Measurements from ENCODE around the gene NFIC.

NFIC gene

GRCh38 chr19:3369337-3370213 is 3.2 kb downstream of the NFIC start:
- no peaks in the 10 kb centered on the region for H3F3A ChIP-seq (ENCODE audit: low read depth)
- H4K20me1 ChIP-seq (ENCODE audit: insufficient read depth, low read length, poor library complexity, severe bottlenecking) = peaks cover 48% of the 10 kb centered on the region
- peaks cover 5% of the 10 kb centered on the region for H3K27me3 ChIP-seq (ENCODE audit: insufficient read depth, low read length, poor library complexity, severe bottlenecking)
- peaks cover 97% of the 10 kb centered on the region for H3K79me2 ChIP-seq (ENCODE audit: insufficient read depth, low read length)
- H3K4me2 ChIP-seq (ENCODE audit: low read depth, low read length, poor library complexity, severe bottlenecking) = peak overlapping the region; percentile 78
- peak overlapping the region; percentile 82 for H3K4me3 ChIP-seq (ENCODE audit: low read length, poor library complexity, severe bottlenecking)
- H3K9me2 ChIP-seq (replicated peaks; ENCODE audit: low read depth, low read length) = no peaks in the 10 kb centered on the region
- H2AFZ ChIP-seq (ENCODE audit: low read length) = no peak overlapping the region
- H3K9ac ChIP-seq (ENCODE audit: low read depth, low read length, poor library complexity, severe bottlenecking) = peak overlapping the region; percentile 58
- H3K9me3 ChIP-seq (ENCODE audit: insufficient read depth, low read depth, low read length) = no peaks in the 10 kb centered on the region
- peaks cover 63% of the 10 kb centered on the region for H3K4me1 ChIP-seq (ENCODE audit: insufficient read depth, low read length, poor library complexity, severe bottlenecking)
- TF ChIP-seq, protein P1, sequence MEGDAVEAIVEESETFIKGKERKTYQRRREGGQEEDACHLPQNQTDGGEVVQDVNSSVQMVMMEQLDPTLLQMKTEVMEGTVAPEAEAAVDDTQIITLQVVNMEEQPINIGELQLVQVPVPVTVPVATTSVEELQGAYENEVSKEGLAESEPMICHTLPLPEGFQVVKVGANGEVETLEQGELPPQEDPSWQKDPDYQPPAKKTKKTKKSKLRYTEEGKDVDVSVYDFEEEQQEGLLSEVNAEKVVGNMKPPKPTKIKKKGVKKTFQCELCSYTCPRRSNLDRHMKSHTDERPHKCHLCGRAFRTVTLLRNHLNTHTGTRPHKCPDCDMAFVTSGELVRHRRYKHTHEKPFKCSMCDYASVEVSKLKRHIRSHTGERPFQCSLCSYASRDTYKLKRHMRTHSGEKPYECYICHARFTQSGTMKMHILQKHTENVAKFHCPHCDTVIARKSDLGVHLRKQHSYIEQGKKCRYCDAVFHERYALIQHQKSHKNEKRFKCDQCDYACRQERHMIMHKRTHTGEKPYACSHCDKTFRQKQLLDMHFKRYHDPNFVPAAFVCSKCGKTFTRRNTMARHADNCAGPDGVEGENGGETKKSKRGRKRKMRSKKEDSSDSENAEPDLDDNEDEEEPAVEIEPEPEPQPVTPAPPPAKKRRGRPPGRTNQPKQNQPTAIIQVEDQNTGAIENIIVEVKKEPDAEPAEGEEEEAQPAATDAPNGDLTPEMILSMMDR (conservative IDR thresholded peaks at IDR 0.05; ENCODE audit: low read length) = no peak
- TF ChIP-seq EZH2phosphoT487 (IDR thresholded peaks at IDR 0.05; ENCODE audit: borderline replicate concordance) = no peak
- H3K36me3 ChIP-seq (ENCODE audit: insufficient read depth, low read length) = no peaks in the 10 kb centered on the region

DNA sequence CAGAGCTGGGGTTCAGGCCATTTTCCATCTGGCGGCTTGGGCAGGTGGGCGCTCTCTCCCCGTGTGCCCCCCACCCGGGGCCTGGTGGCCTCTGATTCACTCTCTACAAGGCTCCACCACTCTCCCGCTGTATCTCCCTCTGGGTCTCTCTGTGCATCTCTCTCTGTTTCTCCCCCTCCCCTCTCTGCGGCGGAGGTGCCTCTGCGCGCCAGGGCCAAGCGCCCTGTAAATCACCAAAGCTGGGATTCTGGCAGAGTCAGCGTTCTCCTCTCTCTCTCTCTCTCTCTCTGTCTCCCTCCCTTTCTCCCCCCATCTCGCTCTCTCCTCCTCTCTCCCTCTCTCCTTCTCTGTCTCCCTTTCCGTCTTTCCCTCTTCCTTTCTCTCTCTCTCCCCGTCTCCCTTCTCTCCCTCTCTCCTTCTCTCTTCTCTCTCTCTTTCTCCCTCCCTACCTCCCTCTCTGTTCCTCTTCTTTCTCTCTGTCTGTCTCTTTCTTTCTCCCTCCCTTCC is 3.9 kb downstream of the NFIC start:
- Histone ChIP-seq H3K27me3 (ENCODE audit: insufficient read depth, low read length, poor library complexity, severe bottlenecking) (peaks cover 5% of the 10 kb centered on the region), H3F3A (ENCODE audit: low read depth) (no peaks in the 10 kb centered on the region), H3K36me3 (ENCODE audit: insufficient read depth, low read length) (no peaks in the 10 kb centered on the region), H3K9ac (ENCODE audit: low read depth, low read length, poor library complexity, severe bottlenecking) (peak overlapping the region; percentile 58), H3K79me2 (ENCODE audit: insufficient read depth, low read length) (peaks cover 97% of the 10 kb centered on the region), H3K9me2 (replicated peaks; ENCODE audit: low read depth, low read length) (no peaks in the 10 kb centered on the region), H3K4me3 (ENCODE audit: low read length, poor library complexity, severe bottlenecking) (peak overlapping the region; percentile 82), H2AFZ (ENCODE audit: low read length) (no peak overlapping the region), H3K9me3 (ENCODE audit: insufficient read depth, low read depth, low read length) (no peaks in the 10 kb centered on the region), H4K20me1 (ENCODE audit: insufficient read depth, low read length, poor library complexity, severe bottlenecking) (peaks cover 54% of the 10 kb centered on the region), H3K4me1 (ENCODE audit: insufficient read depth, low read length, poor library complexity, severe bottlenecking) (peaks cover 64% of the 10 kb centered on the region), H3K4me2 (ENCODE audit: low read depth, low read length, poor library complexity, severe bottlenecking) (peak overlapping the region; percentile 78)
- no peak for TF ChIP-seq EZH2phosphoT487 (IDR thresholded peaks at IDR 0.05; ENCODE audit: borderline replicate concordance)
- TF ChIP-seq, protein P1 (conservative IDR thresholded peaks at IDR 0.05; ENCODE audit: low read length) = no peak

GRCh38 chr19:3370728-3371591 is 4.6 kb downstream of the NFIC start:
- H3K4me3 ChIP-seq (ENCODE audit: low read length, poor library complexity, severe bottlenecking) = peak overlapping the region; percentile 23
- no peaks in the 10 kb centered on the region for H3K9me3 ChIP-seq (ENCODE audit: insufficient read depth, low read depth, low read length)
- H4K20me1 ChIP-seq (ENCODE audit: insufficient read depth, low read length, poor library complexity, severe bottlenecking) = peaks cover 58% of the 10 kb centered on the region
- H3K4me1 ChIP-seq (ENCODE audit: insufficient read depth, low read length, poor library complexity, severe bottlenecking) = peaks cover 58% of the 10 kb centered on the region
- no peaks in the 10 kb centered on the region for H3K9me2 ChIP-seq (replicated peaks; ENCODE audit: low read depth, low read length)
- peaks cover 5% of the 10 kb centered on the region for H3K27me3 ChIP-seq (ENCODE audit: insufficient read depth, low read length, poor library complexity, severe bottlenecking)
- H3K9ac ChIP-seq (ENCODE audit: low read depth, low read length, poor library complexity, severe bottlenecking) = peak overlapping the region; percentile 58
- H3K79me2 ChIP-seq (ENCODE audit: insufficient read depth, low read length) = peaks cover 97% of the 10 kb centered on the region
- no peak overlapping the region for H2AFZ ChIP-seq (ENCODE audit: low read length)
- H3K4me2 ChIP-seq (ENCODE audit: low read depth, low read length, poor library complexity, severe bottlenecking) = peak overlapping the region; percentile 78
- TF ChIP-seq, protein P1 (conservative IDR thresholded peaks at IDR 0.05; ENCODE audit: low read length) = no peak
- no peak for TF ChIP-seq EZH2phosphoT487 (IDR thresholded peaks at IDR 0.05; ENCODE audit: borderline replicate concordance)
- H3K36me3 ChIP-seq (ENCODE audit: insufficient read depth, low read length) = no peaks in the 10 kb centered on the region
- no peaks in the 10 kb centered on the region for H3F3A ChIP-seq (ENCODE audit: low read depth)

Measured in Loucy (cell line).